Activated T-cell treated with anti-CD3 and anti-CD28 coated beads, Interleukin-2, amount 50 U/mL, for 24 hours (primary cell): ENCODE data around the gene CCDC17.

Experiments used
- DNase-seq: peaks from one replicate; pipeline ENCODE4 v3.0.0-alpha.2; 2020
- H3K27ac Mint-ChIP-seq: 2 replicates; pipeline ENCODE4 v1.8.0; 2020; ENCODE audit warnings: mild to moderate bottlenecking, mixed read lengths
- H3K27me3 Mint-ChIP-seq: 2 replicates; pipeline ENCODE4 v1.8.0; 2020; ENCODE audit warnings: mixed read lengths
- H3K36me3 Mint-ChIP-seq: 2 replicates; pipeline ENCODE4 v1.8.0; 2020; ENCODE audit warnings: low read depth, mixed read lengths
- H3K4me1 Mint-ChIP-seq: 2 replicates; pipeline ENCODE4 v1.8.0; 2020; ENCODE audit warnings: low read depth, mixed read lengths
- H3K4me3 Mint-ChIP-seq: 2 replicates; pipeline ENCODE4 v1.8.0; 2020; ENCODE audit warnings: mild to moderate bottlenecking, moderate library complexity, mixed read lengths
- H3K9me3 Mint-ChIP-seq: 2 replicates; pipeline ENCODE4 v1.8.0; 2020; ENCODE audit warnings: mixed read lengths

The CCDC17 gene

DNA sequence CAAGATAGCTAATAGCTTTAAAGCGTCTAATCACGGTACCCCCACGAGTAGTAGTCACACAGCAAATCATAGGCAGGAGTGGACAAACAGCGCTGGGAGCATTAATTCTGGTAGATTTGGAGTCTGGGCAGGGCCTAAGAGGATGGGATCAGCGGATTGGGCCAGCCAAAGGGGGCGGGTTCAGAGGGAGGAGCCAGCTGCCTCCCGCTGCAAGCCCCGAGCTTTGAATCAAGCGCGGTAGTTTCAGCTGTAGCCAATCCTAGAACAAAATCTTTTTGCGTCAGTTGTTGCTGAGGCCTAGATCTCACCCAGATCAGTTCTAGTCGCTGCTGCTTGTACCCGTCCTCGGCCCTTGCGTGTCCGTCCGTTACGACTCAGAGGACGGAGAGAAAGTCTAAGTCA lies 40.6 kb downstream of the CCDC17 start:
- Mint-ChIP-seq H3K4me3 (peak overlapping the region; percentile 99), H3K27me3 (no peaks in the 10 kb centered on the region), H3K27ac (peak overlapping the region; percentile 99), H3K36me3 (peaks cover 34% of the 10 kb centered on the region), H3K4me1 (peaks cover 28% of the 10 kb centered on the region), H3K9me3 (no peaks in the 10 kb centered on the region)
- DNase-seq: peak; percentile 92

DNA sequence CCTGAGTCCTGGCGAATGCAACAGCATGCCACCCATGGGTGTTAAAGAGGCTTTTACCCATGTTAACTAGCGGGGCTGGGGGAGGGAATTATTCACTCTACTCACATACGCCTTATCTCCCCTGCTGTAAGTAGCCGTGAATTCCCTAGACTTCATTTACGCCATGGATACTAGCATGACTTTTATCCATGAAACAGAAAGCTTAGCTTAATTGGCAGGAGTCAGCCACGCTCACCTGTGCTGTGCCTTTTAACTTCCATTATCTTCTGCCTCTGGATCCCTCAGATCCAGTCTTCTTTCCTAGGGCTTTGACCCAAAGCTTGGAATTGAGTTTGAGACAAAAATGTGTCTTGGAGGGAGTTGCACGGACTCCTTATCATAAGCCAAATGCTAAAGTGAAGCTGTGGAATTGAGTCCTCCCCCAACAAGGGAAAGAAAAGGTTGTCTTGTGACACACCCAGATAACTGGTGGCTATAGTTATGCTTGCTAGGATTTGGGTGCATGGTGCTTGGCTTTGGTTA lies 49.7 kb downstream of the CCDC17 start:
- Mint-ChIP-seq H3K9me3 (no peaks in the 10 kb centered on the region), H3K27ac (no peak overlapping the region), H3K4me3 (no peak overlapping the region), H3K4me1 (no peaks in the 10 kb centered on the region), H3K27me3 (no peaks in the 10 kb centered on the region), H3K36me3 (peaks cover 27% of the 10 kb centered on the region)
- DNase-seq: no peak

DNA sequence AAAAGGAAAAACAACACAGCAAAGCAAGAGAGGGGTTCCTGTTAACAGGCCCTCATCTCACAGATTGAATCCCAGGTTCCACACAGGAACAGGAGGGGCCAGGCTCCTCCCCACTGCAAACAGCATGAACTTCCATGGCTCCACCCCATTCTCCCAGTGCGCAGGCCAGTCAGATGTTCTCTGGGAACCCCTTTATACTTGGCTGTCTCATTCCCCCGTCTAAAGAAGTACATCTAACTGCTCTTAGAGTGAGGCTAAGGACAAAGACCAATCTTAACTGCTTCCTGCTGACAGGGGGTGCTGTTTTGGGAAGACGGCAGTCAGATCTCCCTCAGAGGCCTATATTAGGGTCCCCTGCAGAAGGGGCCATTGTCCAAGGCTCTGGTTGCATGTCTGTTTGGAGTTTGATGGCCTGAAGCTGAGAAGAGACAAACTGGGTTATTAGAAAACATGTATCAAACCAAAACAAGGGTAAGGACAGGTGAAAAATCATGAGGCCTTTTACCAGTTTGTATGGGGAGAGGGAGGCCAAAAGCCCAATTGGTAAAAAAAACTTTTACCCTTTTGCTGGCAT lies 50.5 kb downstream of the CCDC17 start:
- Mint-ChIP-seq H3K9me3 (no peaks in the 10 kb centered on the region), H3K27me3 (no peaks in the 10 kb centered on the region), H3K4me3 (no peak overlapping the region), H3K4me1 (no peaks in the 10 kb centered on the region), H3K36me3 (peaks cover 36% of the 10 kb centered on the region), H3K27ac (no peak overlapping the region)
- no peak for DNase-seq

DNA sequence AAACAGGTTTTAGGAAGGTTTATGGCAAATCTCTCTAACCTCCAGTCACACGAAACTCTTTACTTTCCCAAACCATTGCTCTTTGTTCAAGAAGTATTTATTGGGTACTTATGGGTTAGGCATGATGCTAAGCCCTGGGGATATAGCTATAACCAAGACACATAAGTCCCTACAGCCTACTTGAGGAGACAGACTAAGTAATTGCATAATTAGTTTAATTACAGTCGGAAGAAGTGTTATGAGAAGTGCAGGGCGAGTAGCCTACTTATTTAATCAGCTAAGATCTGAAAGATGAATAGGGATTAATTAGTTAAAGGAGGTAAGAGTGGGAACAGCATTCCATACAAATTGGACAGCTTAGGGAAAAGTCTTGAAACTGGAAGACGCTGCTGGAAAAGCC lies 53.2 kb downstream of the CCDC17 start:
- Mint-ChIP-seq H3K9me3 (no peaks in the 10 kb centered on the region), H3K27ac (no peak overlapping the region), H3K27me3 (no peaks in the 10 kb centered on the region), H3K4me3 (no peak overlapping the region), H3K4me1 (no peaks in the 10 kb centered on the region), H3K36me3 (peaks cover 63% of the 10 kb centered on the region)
- DNase-seq: no peak
